Inflammatory macrophage treated with lipopolysaccharide for 4 hours (primary cell): Measurements from ENCODE around the gene SERINC2.
"Not testable (repeated sequence)": the region's sequence is repeated elsewhere in the genome, so short reads cannot be mapped to it uniquely, and the experiment has no call there.

Experiments
- DNase-seq: peaks from one replicate; pipeline ENCODE4 v3.0.0-alpha.2; 2020

Gene SERINC2

DNA sequence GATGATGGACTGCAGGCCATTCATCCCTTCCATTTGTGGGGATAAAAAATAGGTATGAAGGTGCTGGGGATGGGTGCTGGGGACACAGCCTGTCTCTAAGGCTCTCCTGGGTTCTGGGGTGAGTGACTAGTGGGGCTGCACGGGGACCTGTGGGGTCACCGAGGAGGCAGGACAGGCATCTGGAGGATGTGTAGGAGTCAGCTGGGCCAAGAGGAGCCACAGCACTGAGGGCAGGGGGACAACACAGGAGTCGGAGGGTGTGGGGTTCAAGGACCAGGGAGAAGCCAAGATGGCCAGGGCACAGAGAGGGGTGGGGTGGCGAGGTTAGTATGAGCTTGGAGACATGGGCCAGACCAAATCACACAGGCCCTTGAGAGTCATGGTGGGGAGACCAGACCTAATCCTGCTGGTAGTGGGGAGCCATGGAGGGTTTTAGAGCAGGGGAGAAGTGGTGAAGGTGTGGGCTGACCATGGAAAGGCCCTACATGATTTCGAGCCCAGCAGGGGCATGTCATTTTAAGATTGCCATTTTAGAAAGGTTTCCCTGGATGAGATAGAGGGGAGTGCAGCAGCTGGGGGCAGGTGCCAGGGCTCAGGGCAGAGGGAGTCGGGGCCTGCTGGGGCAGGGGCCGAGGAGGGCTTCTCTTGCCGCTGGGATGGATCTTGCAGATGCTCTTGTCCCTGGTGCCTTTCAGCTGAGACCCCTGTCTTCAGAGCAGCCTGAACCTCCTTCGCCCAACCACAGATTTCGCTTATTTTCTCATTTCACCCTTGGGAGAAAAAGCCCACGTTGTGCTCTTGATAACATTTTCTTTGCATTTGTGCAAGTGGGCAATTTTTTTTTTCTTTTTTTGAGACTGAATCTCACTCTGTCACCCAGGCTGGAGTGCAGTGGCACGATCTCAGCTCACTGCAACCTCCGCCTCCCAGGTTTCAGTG lies 22.7 kb downstream of the SERINC2 start:
- DNase-seq, result no peak

DNA sequence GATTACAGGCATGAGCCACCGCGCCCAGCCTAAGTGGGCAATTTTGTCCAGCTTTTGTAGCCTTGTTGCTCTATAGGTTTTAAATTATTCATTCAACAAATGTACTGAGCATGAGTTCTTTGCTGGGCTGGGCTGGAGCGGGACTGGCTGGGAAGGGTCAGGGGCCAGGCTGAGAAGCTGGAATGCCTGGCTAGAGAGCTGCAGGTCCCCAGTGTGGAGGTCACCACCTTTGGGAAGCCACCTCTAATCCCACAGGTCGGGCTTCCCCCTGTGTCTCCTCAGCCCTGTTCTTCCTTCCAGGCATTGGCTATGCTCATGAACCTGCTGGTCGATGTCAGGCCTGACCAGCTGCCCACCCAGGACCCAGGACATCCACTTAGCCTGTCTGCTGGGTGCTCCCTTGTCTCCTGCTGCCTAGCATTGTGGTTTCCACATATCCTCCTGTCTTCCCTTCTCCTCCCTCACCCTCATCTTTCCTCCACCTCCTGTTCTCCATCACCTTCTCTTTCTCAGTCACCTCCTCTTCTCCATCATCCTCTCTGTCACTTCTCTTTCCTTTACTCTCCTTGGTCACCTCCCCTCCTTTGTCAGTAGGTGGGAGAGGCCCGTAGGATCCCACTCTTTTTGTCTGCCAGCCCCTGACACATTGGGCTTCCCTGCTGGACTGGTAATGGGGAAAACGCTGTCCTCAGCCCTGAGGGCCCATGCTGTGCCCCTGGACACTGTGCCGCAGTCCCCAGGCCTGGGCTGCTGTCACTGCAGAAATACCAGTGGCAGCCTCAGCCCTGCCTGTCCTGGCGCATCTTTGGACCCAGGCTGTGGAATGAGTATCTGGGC lies 23.8 kb downstream of the SERINC2 start:
- DNase-seq, result no peak

DNA sequence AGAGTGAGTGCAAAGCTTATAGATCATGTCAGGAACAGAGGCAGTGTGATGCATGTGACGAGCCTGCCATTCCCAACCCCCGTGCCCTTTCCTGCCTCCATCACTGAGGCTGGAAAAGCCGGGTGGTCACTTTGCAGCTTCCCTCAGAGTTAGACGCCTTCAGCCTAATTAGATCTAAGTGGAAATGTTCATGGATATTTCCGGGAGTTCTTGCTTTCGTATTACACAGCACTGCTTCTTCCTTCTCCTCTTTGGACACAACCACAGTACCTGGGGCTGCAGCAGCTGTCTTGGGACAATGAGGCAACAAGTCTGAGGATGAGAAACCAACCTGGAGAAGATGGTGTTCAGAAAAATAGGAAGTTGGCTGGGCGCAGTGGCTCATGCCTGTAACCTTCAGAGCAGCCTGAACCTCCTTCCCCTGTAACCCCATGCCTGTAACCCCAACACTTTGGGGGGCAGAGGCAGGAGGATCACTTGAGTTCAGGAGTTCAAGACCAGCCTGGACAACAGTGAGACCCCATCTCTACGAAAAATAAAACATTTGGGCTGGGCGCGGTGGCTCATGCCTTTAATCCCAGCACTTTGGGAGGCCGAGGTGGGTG lies 24.5 kb downstream of the SERINC2 start:
- DNase-seq, result no peak

- no peak for DNase-seq
Measured at GRCh38 chr1:31439276-31439675, 26.3 kb downstream of the SERINC2 start.

DNA sequence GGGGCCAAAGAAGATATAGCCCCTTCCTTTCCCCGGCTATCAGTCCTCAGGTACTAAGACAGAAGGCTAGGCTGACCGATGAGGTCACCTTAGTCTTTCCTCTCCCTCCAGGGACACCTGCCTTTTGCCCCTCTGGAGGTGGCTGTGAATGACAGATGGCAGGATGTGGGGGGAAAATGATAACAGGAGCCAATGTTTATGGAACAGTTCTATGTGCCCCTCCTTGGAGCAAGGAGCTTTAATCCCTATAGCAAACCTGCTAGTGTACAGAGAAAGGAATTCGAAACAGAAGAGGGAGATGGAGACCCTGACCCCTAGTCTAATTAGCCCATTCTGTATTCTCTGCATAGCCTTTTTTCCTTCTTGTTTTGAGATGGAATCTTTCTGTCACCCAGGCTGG lies 28.1 kb downstream of the SERINC2 start:
- DNase-seq, result no peak

DNA sequence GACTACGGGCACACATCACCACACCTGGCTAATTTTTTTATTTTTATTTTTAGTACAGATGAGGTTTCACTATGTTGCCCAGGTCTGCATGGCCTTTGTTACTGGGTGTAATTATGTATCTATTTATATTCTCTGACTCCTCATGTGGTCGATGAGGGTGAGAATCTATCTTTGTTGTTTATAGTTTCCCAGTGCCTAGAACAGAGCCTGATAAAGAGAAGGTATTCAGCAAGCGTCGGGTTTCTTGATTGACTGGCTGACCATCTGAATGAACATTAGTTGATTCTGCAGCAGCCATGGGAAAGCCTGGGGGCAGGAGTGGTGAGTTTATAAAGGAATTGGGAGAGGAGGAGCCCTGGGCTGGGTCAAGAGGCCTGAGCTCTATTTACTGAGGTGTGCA lies 28.5 kb downstream of the SERINC2 start:
- DNase-seq, result no peak

DNA sequence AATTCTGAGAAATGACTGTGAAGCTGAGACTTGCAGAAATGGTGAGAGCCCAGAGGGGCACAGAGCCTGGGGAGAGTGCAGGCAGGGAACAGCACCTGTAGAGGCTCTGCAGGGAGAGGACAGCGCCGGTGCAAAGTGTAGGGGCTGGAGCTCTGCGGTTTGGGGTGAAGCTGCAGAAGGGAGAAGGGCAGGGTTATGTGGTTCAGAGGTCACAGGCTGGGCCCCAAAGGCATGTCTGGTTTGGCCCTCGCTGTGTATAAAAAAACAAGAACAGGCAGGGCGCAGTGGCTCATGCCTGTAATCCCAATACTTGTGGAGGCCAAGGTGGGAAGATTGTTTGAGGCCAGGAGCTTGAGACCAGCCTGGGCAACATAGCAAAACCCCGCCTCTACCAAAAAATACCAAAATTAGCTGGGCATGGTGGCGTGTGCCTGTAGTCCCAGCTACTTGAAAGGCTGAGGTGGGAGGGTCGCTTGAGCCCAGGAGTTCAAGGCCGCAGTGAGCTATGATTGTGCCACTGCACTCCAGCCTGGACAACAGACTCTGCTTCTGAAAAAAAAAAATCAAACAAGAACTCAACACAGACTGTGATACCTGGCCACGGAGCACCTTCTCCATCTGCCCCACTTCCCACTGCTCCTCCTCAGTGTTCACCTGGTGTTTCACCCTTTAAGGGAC lies 29.1 kb downstream of the SERINC2 start:
- no peak for DNase-seq

- no peak for DNase-seq
Measured at GRCh38 chr1:31442648-31442994, 29.6 kb downstream of the SERINC2 start.

DNA sequence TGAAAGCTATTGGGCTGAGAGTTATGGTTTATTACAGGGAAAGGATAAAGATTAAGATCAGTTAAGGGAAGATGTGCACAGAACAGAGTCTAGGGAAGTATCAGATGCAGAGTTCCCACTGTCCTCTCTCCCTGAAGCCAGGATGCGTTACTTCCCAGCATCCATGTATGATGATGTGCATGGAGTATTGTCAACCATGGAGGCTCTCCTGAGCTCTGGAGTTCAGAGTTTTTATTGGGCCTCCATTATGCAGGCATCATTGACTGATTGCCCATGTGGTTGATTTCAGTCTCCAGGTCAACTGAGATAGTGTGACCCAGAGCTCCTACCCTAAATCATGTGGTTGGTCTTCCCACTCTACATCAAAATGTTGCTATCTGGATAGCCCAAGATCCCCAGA lies 30.7 kb downstream of the SERINC2 start:
- DNase-seq, result no peak

GRCh38 chr1:31444725-31445448 lies 31.9 kb downstream of the SERINC2 start:
- no peak for DNase-seq

DNA sequence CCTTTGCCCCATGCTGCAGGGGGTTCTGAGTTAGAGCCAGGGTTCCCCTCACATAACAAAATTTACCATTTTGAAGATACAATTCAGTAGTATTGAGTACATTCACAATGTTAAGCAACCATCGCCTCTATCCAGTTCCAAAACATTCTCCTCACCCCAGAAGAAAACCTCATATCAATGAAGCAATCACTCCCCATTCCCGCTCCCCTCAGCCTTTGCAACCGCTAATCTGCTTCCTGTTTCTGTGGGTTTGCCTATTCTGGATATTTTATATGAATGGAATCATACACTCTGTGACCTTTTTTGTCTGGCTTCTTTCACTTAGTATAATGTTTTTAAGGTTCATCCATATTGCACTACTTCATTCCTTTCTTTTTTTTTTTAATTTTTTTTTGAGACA lies 32.9 kb downstream of the SERINC2 start:
- DNase-seq, result peak; percentile 19

DNA sequence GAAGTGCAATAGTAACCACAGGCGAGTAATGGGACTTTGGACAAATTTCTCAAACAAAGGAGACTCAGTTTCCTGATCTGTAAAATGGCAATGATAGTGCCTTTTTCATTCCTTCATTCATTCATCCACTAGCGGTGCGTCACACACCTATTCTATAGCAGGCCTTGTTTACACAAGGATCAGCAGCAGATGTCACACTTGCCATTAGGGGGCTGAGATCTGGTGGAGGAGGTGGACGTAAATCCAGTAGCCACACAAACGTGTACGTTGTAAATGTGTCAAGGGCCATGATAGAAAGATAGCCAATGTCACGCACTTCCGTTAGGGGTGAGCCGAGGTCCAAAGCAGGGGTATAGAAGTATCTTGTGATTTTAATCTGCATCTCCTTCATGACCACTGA lies 34.2 kb downstream of the SERINC2 start:
- DNase-seq, result no peak

DNA sequence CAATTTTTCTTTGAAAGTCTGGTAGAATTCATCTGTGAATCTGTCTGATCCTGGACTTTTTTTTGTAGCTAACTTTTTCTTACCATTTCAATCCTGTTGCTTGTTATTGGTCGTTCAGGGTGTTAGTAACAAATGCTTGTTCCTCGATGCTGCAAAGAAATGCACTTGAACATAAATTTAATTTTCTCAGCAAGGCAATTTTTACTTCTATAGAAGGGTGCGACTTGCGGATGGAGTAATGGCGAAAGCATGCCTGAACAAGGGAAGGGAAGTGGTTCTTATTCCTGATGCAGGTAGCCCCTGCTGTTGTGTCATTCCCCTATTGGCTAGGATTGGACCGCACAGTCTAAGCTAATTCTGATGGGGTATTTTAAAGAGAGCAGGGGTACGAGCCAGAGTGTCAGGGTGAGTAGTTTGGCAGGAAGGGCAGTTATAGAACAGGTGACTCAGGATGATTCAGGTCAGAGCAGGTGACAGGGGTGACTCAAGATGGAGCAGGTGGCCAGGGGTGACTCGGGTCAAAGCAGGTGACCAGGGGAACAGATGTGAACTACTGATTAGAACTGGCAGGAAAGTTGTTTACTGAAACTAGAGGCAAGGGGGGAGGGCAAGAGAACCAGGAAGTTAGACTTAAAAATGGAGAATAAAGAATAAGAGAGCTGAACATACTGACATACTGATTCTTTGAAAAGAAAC lies 40.5 kb downstream of the SERINC2 start:
- no peak for DNase-seq

DNA sequence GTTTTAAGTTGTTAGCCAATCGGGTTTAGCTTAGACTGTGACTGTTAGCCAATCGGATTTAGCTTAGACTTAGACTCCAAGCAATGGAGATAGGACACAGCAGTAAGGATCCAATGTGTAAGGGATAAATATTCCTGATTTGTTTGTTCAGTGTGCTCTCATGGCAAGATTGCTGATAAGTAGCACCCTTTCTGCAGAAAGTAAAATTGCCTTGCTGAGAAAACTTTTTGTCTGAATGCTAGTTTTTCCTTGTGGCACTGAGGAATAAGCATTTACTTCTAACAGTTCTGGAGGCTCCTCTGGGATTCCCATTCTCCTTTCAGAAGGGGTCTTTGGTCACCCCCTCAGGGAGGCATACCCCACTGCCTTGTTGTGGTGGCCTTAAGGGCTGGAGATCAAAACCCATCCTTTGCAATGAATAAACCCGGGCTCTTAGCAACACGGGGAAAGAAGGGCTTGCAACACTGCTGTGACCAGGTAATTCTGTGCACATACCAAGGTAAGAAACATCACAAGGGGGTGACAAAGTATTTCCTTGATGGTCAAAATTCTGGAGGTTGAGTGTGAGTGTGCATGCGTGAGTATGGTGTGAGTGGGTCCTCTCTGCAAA lies 45.4 kb downstream of the SERINC2 start:
- DNase-seq, result no peak

GRCh38 chr1:31460027-31460426 lies 47.0 kb downstream of the SERINC2 start:
- DNase-seq, result peak; percentile 36

DNA sequence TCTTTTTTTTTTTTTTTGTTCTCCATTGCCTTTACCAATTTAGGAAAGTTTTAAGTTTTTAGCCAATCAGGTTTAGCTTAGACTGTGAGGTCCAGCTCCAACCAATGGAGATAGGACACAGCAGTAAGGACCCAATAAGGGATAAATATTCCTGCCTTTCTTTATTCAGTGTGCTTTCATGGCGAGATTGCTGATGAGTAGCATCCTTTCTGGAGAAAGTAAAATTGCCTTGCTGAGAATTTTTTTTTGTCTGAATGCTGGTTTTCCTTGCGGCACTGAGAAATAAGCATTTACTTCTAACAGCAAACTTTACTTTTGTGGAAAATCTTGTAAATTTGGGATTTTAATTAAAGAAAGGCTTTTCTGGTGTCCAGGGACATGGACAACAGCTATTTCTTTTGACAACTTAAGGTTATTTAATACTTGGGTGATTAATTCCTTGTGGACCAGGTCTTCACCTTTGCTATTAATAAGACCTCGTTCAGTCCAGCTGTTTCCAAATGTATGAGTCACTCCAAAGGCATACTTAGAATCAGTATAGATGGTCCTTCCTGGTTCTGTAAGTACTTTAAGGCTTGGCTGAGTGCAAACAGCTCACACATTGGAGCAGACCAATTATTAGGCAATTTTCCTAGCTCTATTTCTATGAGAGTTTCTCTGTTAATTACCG lies 54.1 kb downstream of the SERINC2 start:
- DNase-seq, result no peak

DNA sequence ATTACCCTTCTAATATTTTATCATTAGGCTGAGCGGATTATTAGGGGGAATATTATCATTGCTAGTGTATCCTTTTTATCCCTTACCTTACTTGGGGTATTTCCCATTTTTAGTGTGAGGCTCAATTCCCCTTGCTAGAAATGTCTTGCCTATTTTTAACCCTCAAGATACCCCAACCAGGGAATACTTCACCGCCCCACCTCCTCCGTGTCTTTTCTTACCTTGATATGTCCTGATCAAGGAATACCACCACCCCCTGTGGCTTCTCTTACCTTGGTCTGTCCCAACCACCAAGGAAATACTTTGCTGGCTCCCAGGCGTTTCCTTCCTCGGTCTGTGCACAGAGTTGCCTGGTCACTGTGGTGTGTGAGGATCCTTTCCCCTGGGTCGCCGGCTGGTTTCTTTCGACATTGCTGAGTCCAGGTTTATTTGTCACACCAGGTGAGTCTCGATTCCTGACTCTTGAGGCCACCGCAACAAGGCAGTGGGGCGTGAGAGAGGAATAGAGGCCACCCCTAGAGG lies 57.8 kb downstream of the SERINC2 start:
- no peak for DNase-seq

DNA sequence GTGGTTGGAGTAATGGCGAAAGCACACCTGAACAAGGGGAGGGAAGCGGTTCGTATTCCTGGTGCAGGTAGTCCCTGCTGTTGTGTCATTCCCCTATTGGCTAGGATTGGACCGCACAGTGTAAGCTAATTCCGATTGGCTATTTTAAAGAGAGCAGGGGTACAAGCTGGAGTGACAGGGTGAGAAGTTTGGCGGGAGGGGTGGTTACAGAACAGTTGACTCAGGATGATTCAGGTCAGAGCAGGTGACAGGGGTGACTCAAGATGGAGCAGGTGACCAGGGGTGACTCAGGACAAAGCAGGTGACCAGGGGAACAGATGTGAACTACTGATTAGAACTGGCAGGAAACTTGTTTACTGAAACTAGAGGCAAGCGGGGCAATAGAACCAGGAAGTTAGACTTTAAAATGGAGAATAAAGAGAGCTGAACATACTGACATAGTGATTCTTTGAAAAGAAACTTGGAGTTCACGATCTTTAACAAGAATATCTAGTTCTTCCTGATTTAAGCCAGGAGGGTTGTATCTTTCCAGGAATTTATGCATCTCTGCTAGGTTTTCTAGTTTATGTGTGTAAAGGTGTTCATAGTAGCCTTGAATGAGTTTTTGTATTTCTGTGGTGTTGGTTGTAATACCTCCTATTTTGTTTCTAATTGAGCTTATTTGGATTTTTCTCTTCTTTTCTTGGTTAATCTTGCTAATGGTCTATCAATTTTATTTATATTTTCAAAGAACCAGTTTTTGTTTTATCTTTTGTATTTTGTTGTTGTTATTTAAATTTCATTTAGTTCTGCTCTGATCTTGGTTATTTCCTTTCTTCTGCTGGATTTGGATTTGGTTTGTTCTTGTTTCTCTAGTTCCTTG lies 58.7 kb downstream of the SERINC2 start:
- DNase-seq, result not testable (repeated sequence)

DNA sequence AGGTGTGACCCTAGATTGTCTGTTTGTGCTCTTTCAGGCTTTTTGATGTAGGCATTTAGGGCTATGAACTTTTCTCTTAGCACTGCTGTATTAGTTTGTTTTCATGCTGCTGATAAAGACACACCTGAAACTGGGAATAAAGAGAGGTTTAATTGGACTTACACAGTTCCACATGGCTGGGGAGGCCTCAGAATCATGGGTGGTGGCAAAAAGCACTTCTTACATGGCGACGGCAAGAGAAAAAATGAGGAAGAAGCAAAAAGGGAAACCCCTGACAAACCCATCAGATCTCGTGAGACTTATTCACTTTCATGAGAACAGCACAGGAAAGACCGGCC lies 59.3 kb downstream of the SERINC2 start:
- peak; percentile 46 for DNase-seq

- DNase-seq, result not testable (repeated sequence)
Measured at GRCh38 chr1:31472673-31473072, 59.7 kb downstream of the SERINC2 start.
